ENCODE results near the gene ORM2.
"Not testable (repeated sequence)": the region's sequence is repeated elsewhere in the genome, so short reads cannot be mapped to it uniquely, and the experiment has no call there.

The ORM2 gene

DNA sequence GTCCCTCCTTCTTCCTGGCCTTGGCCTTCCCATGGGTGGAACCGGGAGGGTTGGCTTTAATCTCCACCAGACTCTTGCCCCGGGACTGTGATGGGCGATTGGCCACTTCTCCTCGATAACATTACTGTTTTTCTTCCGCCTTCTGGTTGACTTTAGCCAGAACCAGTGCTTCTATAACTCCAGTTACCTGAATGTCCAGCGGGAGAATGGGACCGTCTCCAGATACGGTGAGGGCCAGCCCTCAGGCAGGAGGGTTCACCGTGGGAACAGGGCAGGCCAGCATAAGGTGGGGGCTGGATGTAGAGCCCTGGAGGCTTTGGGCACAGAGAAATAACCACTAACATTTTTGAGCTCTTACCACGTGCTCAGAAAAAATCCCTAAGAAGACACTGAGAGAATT lies 967 bp downstream of the ORM2 start:
- no peak overlapping the region for H3K4me3 ChIP-seq (ENCODE audit: low read depth, low read length)

DNA sequence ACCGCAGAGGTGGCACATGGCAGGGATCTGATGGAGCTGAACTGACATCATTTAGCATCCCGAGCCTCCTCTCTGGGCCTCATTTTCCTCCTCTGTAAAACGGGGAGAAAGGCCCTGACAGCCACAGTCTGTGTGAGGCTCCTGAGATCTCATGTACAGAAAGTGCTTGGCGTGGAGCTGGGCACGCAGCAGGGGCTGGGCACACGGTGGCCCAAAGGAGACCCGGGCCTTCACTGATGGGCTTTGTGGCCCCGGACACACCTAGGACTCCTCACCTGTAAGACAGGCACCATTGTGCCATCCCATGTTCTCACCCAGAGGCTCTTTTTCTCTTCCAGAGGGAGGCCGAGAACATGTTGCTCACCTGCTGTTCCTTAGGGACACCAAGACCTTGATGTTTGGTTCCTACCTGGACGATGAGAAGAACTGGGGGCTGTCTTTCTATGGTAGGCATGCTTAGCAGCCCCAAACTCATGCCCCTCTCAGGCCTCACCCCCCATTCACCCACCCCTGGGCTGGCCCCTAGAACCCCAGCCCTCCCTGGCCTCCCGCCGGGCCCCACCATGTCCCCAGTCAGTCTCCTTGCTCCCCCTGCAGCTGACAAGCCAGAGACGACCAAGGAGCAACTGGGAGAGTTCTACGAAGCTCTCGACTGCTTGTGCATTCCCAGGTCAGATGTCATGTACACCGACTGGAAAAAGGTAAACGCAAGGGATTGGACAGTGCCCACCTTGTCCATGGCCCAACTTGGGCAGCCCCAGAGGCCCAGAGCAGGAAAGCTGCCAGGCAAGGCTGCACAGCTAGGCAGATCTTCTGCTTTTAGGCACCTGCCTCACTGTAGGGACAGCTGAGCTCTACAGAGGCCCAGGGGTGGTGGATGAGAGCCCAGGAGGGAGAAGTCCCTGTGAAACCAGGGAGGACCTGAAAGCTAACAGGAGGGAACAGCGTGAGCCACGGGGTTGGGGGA lies 1.8 kb downstream of the ORM2 start:
- not testable (repeated sequence) for H3K4me3 ChIP-seq (ENCODE audit: low read depth, low read length)

DNA sequence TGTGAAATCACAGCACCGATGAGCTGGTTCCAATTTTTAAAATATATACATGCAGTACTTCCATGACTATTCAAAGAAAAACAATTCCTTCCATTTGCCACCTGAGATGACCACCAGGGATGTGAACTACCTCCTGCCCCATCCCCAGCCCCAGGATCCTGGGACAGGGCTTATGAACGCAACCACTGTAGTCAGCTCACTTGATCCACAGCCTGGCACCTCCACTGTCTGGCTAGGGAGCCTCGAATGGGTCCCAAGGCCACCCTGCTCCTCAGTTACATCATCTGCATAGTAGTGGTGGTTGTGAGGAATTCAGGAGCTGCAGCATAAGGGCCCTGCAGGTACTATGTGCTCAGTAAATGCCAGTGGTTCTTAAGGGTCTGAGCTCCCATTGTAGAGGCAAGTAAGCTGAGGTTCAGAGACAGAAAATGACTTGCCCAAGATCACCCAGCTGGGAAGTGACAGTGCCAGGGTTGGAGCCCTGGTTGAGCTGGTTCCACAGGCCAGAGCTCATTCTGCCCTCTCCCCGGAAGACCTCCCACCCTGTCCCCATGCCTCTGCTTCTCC lies 2.9 kb downstream of the ORM2 start:
- H3K4me3 ChIP-seq (ENCODE audit: low read depth, low read length), result not testable (repeated sequence)

DNA sequence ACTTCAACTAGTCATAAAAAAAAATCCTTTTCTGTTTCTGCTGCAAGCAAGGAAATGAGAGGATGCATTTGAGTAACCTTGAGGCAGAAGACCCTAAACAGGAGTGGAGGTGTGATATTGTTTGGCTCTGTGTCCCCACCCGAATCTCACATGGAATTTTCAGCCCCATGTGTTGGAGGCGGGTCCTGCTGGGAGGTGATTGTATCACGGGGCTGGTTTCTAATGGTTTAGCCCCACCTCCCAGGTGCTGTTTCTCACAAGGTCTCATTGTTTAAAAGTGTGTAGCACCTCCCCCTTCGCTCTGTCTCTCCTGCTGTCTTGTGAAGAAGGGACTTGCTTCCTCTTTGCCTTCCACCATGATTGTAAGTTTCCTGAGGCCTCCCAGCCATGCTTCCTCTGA lies 4.0 kb downstream of the ORM2 start:
- not testable (repeated sequence) for H3K4me3 ChIP-seq (ENCODE audit: low read depth, low read length)

DNA sequence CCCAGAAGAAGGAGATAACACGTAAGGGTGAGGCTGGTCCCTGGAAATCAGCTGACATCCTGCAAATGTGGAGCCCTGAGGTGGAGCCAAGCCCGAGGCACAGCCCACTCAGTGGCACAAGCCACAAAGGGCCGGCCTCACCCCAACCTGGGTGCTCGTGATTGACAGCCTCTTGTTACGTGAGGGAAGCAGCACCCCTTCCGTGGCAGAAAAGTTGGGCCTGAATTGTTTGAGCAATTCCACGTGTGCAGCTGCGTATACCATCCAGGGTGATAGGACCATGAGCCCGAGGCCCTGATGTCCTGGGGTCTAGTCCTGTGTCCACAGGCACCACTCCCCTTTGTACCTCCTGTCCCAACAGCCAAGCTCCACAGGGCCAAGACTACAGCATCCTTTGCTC lies 4.8 kb downstream of the ORM2 start:
- H3K4me3 ChIP-seq (ENCODE audit: low read depth, low read length), result no peak overlapping the region

DNA sequence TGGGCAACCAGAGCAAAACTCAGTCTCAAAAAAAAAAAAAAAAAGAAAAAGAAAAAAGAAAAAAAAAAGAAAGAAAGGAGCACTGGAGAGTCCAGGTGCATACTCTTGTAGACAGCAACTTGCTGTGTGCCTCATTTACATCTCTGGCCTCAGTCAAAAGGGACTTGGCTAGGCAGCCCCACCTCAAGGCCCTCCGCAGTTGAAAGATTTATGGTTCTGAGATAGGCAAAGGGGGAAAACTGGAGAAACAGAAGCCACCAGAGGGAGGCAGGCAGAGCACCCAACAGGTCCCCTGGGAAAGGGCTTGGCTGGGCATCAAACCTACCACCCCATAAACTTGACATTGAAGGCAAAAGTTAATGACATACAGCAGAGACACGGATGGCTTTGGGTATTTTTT lies 6.1 kb downstream of the ORM2 start:
- H3K4me3 ChIP-seq (ENCODE audit: low read depth, low read length), result no peak overlapping the region

DNA sequence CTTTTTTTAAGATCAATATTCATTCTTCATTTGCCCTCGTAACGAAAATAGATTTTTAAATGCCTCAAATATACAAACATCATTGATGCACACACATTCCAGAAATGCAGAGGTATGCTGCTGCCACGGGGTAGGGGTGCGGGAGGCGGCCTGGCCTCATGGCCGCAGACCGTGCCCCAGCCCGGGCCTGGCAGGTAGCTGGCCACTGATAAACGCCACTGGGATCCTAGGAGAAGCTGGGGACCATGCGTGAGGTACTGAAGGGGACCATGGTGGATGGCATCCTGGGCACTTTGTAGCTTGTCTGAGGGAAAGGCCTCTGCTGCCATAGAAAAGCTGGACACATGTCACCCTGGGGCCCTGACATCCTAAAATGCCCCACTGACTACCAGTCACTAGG lies 6.5 kb downstream of the ORM2 start:
- H3K4me3 ChIP-seq (ENCODE audit: low read depth, low read length), result no peak overlapping the region

DNA sequence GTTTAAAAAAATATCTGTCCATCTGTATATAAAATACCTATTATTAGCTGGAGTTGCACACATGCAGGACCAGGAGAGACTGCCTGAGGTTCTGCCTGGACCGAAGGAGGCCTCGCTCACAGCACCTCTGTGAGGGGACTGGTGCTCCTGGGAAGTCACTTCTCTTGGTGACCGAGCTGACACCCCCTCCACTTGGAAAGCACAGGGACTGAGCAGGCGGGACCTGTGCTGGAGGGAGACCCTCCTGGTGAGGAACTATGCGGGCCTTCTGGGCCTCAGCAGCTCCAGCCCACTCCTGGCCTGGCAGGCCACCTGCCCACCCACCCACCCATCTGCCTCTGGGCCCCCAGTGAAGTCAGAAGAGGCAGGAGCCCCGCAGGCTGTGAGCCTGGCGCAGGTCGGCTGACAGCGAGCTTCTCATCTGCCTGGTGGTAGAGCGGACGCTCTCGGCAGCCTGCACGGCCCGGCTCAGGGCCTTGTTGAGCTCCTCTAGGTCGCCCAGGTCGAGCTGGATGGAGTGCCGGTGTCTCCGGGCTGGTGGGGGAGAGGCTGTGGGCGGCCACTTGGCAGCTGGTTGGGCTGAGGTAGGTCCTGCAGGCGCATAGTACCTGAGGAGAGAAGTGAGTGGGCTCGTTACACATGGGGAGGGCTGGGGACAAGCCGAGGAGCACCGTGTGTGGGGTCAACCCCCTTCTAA lies 7.2 kb downstream of the ORM2 start:
- no peak overlapping the region for H3K4me3 ChIP-seq (ENCODE audit: low read depth, low read length)

DNA sequence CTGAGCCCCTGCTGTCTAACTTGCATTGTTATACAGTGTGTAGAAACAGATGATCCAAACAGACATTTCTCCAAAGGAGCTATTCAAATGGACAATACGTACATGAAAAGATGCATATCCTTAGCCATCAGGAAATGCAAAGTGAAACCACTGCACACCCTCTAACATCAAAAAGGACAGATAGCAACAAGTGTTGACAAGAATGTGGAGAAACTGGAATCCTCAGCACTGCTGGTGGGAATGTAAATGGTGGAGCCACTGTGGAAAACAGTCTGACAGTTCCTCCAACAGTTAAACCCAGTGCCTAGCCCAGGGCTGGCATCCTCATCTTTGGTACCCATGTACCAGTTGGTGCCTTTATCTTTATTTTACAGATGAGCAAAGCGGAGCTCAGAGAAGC lies 8.5 kb downstream of the ORM2 start:
- H3K4me3 ChIP-seq (ENCODE audit: low read depth, low read length), result no peak overlapping the region

DNA sequence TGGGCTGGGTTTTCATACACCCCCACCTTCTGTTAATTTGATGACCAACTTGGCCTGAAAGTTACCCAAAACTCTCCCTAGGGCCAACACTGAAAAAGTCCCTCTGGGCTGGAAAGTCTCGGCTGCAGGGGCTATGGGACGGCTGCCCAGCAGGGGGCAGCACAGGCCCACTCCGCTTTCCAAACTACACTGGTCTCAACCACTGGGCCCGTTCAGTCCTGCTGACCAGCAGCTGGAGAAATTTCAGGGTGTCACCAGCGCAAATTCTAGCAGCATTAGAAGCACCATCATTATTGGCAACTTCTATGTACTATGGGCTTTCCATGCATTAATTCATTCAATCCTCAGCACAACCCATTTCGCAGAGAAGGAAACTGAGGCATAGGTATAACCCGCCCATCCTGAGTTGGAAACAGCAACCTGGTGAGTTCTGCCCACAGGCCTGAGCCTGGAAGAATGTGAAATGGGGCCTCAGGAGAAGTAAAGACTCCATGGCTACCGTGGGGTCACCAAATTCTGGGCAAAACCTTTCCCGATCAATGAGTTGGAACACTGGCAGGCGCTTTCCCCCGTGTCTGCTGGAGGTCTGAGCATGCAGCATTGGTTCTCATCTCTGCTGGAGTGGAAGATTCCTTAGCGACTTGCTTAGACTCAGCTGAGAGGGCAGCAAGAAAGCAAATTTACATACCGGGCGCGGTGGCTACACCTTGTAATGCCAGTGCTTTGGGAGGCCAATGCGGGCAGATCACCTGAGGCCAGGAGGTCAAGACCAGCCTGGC lies 9.7 kb downstream of the ORM2 start:
- H3K4me3 ChIP-seq (ENCODE audit: low read depth, low read length), result no peak overlapping the region

DNA sequence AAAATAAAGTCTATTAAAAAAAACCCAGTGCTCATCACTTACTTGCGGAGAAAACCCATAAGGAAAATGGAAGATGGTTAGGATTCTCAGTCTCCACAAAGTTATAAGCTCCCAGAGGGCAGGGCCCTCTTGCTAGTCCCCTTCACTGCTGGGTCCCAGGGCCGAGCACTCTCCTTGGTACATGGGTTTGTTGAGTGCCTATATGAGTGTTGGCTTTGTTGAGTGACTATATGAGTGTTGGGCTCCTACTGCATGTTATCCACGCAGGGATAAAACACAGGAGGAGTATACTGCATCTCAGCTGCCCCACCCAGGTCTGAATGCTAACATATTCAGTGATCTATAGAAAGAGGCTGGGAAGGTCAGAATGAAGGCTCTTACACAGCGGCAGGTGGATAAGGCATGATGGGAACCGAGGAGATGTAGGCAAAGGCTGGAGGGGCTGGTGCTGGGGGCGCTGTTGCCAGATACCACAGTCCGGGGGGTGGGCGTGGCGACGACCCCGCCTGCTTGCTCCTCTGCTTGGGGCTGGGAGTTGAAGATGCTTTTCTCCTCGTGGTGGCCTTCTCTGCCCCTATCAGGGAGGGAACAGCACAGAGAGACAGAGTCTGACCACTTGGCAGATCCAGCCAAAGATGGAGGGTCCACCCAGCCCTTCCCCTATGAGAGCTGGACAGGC lies 11.6 kb downstream of the ORM2 start:
- no peak overlapping the region for H3K4me3 ChIP-seq (ENCODE audit: low read depth, low read length)

DNA sequence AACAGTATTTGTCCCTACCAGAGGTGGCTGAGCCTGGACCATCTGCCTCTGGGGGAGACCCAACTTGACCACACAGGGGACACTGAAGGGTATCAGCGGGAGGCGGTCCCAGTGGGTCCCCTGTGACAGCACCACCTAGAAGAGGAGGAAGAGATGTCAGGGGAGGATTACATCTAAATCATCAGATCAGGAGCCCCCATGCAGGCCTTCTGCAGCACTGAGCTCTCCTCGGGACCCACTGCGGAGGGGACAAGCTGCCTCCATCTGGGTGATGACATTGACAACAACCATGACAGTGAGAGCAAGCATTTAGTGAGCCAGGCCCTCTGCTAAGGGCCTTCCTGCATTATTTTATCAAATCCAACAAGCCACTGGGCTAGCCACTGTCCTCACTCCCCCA lies 12.3 kb downstream of the ORM2 start:
- H3K4me3 ChIP-seq (ENCODE audit: low read depth, low read length), result no peak overlapping the region

DNA sequence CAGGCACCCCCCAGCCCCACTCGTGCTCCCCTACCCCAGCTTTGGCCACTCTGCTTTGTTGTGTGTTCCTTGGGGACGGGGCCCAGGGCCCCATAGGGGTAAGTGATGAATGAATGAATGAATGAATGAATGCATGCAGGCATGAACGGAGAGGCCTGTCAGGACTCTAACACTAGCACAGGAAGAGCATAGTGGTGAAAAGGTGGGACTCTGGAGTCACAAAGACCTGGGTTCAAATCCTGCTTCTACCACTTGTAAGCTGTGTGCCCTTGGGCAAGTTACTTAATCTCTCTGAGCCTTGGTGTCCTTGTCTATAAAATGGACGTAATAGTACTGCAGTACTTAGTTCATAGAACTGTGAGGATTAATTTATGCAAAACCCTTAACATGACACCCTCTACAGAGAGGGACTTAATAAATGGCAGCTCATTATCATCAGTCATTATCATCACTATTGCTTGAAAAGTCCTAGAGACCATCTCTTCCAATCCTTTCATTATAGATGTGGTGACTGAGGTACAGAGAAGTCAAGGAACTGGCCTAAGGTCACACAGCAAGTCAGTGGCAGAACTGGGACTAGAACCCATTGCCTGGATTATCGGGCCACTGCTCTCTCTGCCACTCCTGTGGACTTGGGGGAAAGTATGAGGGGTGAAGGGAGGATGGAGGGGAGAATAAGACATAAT lies 13.2 kb downstream of the ORM2 start:
- H3K4me3 ChIP-seq (ENCODE audit: low read depth, low read length), result no peak overlapping the region

DNA sequence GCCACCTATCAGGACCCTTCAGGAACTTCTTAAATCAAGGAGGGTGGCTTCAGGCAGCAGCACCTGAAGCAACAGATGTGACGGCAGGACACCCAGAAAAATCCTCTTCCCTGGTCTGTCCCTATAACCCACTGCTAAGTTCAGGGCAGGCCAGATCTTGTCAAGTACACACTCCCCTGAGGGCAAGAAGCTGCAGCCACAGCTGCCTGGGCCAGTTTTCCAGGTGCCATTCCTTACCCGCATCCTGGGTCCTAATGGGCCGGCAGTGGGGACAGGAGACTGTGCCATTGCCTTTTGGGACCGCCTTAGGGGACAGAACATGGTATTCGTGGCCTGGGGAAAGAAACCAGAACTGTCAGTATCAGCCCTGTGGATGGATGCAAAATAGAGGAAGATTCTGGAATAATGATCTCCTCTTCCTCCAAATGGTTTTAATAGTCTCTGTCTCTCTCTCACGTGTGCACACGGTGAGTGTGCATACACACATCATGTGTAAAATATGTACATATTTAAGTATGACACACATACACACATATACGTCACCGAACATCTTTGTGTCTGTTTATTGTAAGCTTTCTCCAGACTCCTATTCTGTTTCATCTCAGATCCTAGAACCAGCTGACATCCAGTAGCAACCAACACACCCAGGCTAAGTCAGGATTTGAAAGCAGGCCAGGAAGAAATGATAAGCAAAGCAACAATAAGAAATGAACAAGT lies 14.0 kb downstream of the ORM2 start:
- H3K4me3 ChIP-seq (ENCODE audit: low read depth, low read length), result no peak overlapping the region

DNA sequence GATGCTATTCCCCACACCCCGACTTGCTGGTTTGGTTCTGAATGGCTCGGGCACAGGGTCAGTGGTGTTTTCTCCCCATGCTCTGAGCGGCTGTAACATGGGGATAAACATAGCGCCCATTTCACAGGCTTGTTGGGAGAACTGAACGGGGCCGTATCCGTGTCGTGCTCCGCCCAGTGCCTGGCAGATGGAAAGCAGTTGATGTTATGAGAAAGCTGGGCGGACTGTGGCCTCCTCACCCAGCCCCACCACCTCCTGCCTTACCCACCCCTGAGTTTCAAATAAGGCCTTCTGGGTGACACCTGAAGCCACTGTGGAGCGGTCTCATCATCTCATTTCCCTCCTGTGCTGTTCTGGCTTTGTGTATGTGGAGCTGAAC lies 14.5 kb downstream of the ORM2 start:
- no peak overlapping the region for H3K4me3 ChIP-seq (ENCODE audit: low read depth, low read length)

DNA sequence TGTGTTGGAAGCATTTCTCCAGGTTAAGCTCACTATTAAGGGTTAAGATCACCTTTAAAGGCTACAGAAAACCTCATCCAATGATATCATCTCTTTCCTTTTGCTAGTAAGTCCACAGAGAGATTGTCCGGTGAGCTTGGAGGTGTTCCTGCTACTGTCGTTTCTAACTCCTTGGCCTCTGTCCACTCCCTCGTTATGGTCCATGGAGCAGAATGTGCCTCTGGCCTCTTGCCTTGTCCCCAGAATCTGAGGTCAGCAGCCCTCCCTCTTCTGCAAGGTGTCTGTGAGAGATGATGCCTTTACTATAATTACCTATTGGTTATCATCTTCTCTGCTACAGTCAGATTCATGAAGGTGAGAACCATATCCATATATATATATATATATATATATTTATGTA lies 15.0 kb downstream of the ORM2 start:
- H3K4me3 ChIP-seq (ENCODE audit: low read depth, low read length), result no peak overlapping the region

DNA sequence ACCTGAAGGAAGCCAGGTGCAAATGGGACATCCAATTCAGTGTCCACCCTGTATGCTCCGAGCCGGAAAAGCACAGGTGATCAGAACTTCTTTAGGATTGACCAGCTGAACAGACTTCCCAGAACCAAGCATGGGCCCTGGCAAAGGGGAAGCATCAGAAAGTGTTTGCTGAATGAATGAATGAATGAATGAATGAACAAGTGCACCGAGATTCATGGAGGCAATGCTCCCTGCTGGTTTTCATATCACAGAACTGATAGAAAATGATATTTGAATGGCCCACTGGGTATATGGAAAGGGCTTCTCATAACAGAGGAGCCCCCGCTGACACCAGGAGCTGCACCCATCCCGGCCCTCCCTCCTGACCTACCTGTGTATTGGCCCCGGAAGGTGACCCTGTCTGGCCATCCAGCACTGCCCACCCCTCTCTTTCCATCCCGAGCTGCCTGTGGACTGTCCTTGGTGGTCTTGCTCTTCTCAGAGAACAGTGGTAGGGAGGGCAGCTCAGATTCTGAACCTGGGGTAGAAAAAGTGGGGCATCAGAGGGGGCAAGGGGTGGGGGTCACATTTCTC lies 15.9 kb downstream of the ORM2 start:
- H3K4me3 ChIP-seq (ENCODE audit: low read depth, low read length), result no peak overlapping the region

DNA sequence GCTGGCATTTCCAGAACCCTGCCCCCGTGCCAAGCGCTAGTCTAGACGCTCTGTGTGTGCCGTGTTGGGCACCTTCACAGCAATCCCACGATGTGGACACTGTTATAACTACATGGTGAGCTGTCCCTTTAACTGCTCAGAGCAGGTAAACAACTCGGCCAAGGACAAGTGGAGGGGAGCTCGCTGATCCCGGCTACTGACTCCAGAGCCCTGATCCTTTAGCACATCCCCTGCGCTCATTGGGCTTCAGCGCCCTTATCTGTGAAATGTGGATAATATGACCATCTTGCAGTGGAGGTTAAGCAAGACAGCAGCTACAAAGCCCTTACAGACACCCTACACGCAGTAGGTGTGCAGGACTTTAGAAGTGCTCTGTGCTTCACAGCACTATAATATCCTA lies 16.5 kb downstream of the ORM2 start:
- H3K4me3 ChIP-seq (ENCODE audit: low read depth, low read length), result no peak overlapping the region

DNA sequence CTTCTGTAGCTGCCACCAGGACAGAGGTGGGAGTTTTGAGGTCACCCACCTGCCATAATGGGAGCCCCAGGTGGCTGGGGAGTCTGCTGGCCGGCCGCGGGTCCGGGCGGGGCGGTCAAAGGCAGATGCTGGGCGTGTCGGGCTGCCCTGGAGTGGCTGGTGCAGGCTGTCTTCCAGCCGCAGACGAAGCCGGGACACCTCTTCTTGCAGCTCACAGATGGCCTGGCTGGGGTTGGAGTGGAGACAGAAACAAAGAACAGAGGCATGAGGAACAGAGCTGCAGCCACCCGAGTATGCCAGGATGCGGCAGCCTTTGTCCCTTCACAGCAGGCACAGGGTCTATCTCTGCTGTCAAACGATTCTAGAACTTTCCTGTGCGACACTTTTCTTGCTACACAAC lies 18.0 kb downstream of the ORM2 start:
- no peak overlapping the region for H3K4me3 ChIP-seq (ENCODE audit: low read depth, low read length)
